AG04450 (cell line): ENCODE data around the gene ASIC5. TPM values are rescaled to one million over a fixed set of nuclear protein-coding genes. Genes with fewer than 3 reads are reported as not detected.
"Not testable (repeated sequence)": the region's sequence is repeated elsewhere in the genome, so short reads cannot be mapped to it uniquely, and the experiment has no call there.

Source experiments
- CTCF ChIA-PET: fragments of 300-600, 350-600 bp; formaldehyde crosslinking; extraction: SDS; loops from one replicate; lab custom pipeline; 2022; ENCODE audit warnings: antibody characterized with exemption, inconsistent platforms; lab: Charles Lee
- POLR2A ChIA-PET: fragments of 350-600 bp; formaldehyde crosslinking; extraction: SDS; loops from one replicate; lab custom pipeline; 2021; ENCODE audit warnings: antibody characterized with exemption, inconsistent platforms; lab: Yijun Ruan, JAX
- DNase-seq: peaks from one replicate; pipeline ENCODE4 v3.0.0-alpha.2; 2011; ENCODE audit warnings: low read depth, low spot score
- H3K27ac ChIP-seq: one replicate; pipeline ENCODE4 v1.5.1; 2012; ENCODE audit warnings: low read depth, low read length, control low read depth
- H3K27me3 ChIP-seq: one replicate; pipeline ENCODE4 v1.6.0; 2012; ENCODE audit warnings: low read length; ENCODE audit not compliant: control insufficient read depth, insufficient read depth
- H3K4me3 ChIP-seq: 2 replicates; pipeline ENCODE4 v1.5.1; 2011; ENCODE audit warnings: mild to moderate bottlenecking, low read depth, low read length, control low read depth
- H3K9me3 ChIP-seq: 2 replicates; pipeline ENCODE4 v1.5.1; 2012; ENCODE audit warnings: low read length; ENCODE audit not compliant: control insufficient read depth, insufficient read depth
- CTCF ChIP-seq: IDR thresholded peaks from 2 replicates; pipeline ENCODE4 v1.5.1; 2011; ENCODE audit warnings: low read depth, low read length, control low read depth, inconsistent platforms
- polyA plus RNA-seq: library from polyadenylated mRNA; depleted of rRNA; stranded (reverse); fragments of >200 nt; gene quantifications from 2 replicates; pipeline ENCODE4 v1.2.3, GENCODE V29; 2011

ASIC5 gene
- polyA plus RNA-seq, 1 experiment, result not detected

- DNase-seq, result no peak
- CTCF ChIA-PET, result interaction anchor here (0.6 to 2.5 kb wide), 4 partner anchors 8 to 398 kb away, joined by 4 to 18 read pairs (median 8); no protein-coding TSS in a partner anchor
Measured at GRCh38 chr4:155802190-155802959, 63.7 kb downstream of the ASIC5 start.

GRCh38 chr4:155800685-155801343 lies 65.3 kb downstream of the ASIC5 start:
- CTCF ChIA-PET, result interaction anchor here (0.7 to 2.5 kb wide), 8 partner anchors 8 to 397 kb away, joined by 3 to 18 read pairs (median 5); partner anchors contain the start of gene CTSO
- Histone ChIP-seq H3K27me3 (no peaks in the 10 kb centered on the region), H3K4me3 (no peak overlapping the region), H3K27ac (no peak overlapping the region), H3K9me3 (no peaks in the 10 kb centered on the region)
- POLR2A ChIA-PET, result no interaction called here
- no peak for TF ChIP-seq CTCF
- no peak for DNase-seq

More at GRCh38 chr4:155802190-155802959, 63.7 kb downstream of the ASIC5 start:
- Histone ChIP-seq H3K27me3 (no peaks in the 10 kb centered on the region), H3K9me3 (no peaks in the 10 kb centered on the region), H3K4me3 (no peak overlapping the region), H3K27ac (peak overlapping the region; percentile 22)
- TF ChIP-seq CTCF, result no peak
- POLR2A ChIA-PET, result interaction anchor here (0.6 to 1.4 kb wide), 3 partner anchors 17 to 150 kb away, joined by 3 to 7 read pairs (median 3); no protein-coding TSS in a partner anchor

DNA sequence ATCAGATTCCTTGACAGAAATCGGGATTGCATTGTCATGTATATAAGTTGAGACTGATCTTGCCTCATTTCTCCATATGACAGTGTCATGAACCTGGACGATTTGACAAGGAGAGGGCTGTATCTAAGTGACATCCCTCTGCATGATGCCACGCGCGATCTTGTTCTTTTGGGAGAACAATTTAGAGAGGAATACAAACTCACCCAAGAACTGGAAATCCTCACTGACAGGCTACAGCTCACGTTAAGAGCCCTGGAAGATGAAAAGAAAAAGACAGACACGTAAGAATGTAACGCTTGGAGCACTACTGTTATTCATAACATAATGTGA lies 66.3 kb downstream of the ASIC5 start:
- DNase-seq, result no peak
- ChIA-PET POLR2A (no interaction called here), CTCF (interaction anchor here (1.0 to 1.6 kb wide), 2 partner anchors 12 to 153 kb away, joined by 3 to 6 read pairs; no protein-coding TSS in a partner anchor)
- Histone ChIP-seq H3K27me3 (no peaks in the 10 kb centered on the region), H3K4me3 (no peak overlapping the region), H3K9me3 (no peaks in the 10 kb centered on the region), H3K27ac (no peak overlapping the region)
- TF ChIP-seq CTCF, result no peak

DNA sequence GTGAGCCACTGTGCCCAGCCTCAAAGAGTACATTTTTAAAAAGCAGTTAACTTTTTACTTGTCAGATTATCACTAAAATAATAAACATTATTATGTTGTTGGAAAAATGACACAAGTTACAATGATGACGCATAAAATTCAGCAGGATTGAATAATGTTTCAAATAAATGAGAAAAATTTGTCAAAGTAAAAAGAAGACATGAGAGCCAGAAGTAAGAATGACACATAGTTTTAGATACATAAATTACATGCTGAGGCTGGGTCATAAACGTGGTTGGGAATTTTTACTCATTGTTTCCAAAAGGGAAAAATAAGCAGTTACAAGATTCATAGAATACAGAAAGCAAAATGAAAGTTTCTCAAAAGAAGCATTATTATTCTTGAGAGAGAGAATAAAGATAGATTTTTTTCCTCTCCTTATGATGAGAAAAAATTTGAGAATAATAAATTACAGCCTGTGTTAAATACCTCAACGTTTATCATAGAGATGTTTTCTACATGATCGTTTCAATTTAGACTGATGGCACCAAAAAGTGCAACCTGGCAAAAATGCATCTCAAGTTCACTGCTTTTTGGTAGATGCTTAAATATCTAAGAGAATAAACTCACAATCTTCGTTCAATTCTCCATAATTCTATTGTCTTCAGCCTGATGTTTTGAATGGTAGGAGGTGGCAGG lies 66.8 kb downstream of the ASIC5 start:
- H3K27me3 ChIP-seq, result no peaks in the 10 kb centered on the region
- no peak for DNase-seq
- ChIA-PET CTCF (interaction anchor here (1.0 kb wide), 1 partner anchor 12 kb away, joined by 3 read pairs; no protein-coding TSS in a partner anchor), POLR2A (no interaction called here)
- H3K9me3 ChIP-seq, result no peaks in the 10 kb centered on the region
- no peak overlapping the region for H3K27ac ChIP-seq
- no peak overlapping the region for H3K4me3 ChIP-seq
- TF ChIP-seq CTCF, result no peak

DNA sequence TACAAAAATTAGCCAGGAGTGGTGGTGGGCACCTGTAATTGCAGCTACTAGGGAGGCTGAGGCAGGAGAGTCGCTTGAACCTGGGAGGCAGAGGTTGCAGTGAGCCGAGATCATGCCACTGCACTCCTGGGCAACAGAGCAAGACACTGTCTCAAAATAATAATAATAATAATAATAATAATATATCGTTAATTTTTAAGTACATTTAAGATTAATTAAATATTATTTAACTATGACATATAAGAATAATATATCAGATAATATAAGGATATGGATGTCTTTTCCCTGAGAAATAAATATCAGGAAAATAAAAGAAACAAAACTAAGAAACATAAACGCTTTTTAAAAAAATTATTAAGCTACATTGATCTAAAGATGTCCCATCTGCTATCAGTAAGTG lies 68.5 kb downstream of the ASIC5 start:
- H3K4me3 ChIP-seq, H3K27ac ChIP-seq, H3K9me3 ChIP-seq, DNase-seq, H3K27me3 ChIP-seq, POLR2A ChIA-PET: not testable (repeated sequence)
- CTCF ChIA-PET, result interaction anchor here (0.6 to 4.5 kb wide), 3 partner anchors 10 to 394 kb away, joined by 3 to 23 read pairs (median 7); no protein-coding TSS in a partner anchor
